GM13977 (cell line): ENCODE results near the gene FLNA.

Source experiments
- DNase-seq: peaks from one replicate; pipeline ENCODE4 v3.0.0; 2012; ENCODE audit warnings: low spot score
- in situ Hi-C: fragments of 300-500 bp; cut with MboI; formaldehyde crosslinking; loops from one replicate; pipeline ENCODE4 v1.12.0; 2022; ENCODE audit warnings: low sequenced_read_pairs, low pct_unique_long_range_greater_than_20kb, mixed read lengths, inconsistent platforms; ENCODE audit not compliant: unreplicated experiment
- TF ChIP-seq, protein P1 (sequence below): IDR thresholded peaks from 2 replicates; pipeline ENCODE4 v1.5.1; 2012; ENCODE audit warnings: mild to moderate bottlenecking, control low read depth; ENCODE audit not compliant: insufficient read depth; ENCODE audit errors: extremely low read depth, missing control alignments

The FLNA gene

DNA sequence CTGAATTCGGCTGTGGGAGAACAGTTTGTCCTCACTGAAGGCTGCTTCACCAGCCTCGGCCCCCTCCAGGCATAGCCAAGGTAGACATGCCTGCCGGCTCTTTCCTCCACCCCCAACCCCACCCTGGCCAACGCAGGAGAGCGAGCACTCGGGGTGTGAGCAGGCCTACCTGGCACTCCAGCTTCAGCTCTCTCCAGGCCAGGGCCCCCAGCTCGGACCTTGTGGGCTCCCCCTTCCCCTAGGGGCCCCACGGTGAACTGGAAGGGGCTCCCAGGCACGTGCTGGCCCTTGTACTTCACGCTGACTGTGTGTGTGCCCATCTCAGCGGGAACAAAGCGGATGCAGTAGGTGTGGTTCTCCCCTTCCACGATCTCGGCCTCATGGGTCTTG, 22.4 kb downstream of the FLNA start:
- in situ Hi-C loops = no loop called here
- no peak for DNase-seq
- TF ChIP-seq, protein P1, sequence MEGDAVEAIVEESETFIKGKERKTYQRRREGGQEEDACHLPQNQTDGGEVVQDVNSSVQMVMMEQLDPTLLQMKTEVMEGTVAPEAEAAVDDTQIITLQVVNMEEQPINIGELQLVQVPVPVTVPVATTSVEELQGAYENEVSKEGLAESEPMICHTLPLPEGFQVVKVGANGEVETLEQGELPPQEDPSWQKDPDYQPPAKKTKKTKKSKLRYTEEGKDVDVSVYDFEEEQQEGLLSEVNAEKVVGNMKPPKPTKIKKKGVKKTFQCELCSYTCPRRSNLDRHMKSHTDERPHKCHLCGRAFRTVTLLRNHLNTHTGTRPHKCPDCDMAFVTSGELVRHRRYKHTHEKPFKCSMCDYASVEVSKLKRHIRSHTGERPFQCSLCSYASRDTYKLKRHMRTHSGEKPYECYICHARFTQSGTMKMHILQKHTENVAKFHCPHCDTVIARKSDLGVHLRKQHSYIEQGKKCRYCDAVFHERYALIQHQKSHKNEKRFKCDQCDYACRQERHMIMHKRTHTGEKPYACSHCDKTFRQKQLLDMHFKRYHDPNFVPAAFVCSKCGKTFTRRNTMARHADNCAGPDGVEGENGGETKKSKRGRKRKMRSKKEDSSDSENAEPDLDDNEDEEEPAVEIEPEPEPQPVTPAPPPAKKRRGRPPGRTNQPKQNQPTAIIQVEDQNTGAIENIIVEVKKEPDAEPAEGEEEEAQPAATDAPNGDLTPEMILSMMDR = no peak

DNA sequence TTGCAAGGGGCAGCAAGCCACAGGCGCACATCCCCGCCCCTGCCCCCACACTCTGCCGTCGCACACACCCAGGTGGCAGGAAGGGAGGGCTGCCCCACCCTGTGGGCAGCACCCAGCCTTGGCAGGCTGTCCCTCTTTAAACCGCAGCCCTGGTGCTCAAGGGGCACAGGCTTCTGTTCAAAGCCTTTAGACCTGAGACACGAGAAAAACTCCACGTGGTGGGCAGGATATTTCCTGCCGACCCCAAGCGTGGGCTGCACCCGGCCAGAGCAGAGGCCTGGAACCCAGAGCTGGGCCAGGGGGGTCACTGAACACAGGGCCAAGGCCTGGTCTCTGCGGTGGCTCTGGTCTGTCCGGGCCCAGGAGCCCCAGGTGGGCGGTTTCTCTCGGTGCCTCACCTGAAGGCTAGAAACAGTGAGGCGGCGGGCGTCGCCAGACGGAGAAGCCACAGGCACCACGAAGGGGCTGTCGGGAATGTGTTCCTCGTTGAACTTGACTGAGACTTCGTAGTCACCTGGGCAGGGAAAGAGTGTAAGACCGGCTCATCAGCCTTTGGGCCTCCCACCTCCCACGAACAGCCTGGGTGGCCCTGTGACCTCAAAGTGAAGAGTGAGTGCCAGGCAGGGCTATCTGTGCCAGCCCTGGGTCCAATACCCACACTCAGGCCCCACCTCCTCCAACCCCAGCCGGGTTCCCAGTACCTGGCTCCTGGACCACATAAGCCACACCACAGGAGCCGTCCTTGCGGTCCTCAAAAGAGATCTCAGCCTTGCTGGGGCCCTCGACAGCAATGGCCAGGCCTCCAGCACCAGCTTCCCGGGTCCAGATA, 23.0 kb downstream of the FLNA start:
- in situ Hi-C loops = no loop called here
- no peak for DNase-seq
- TF ChIP-seq, protein P1 = no peak

GRCh38 chrX:154350429-154351182, 23.8 kb downstream of the FLNA start:
- no peak for DNase-seq
- TF ChIP-seq, protein P1 = no peak
- in situ Hi-C loops = no loop called here

GRCh38 chrX:154349979-154350378, 24.5 kb downstream of the FLNA start:
- in situ Hi-C loops = no loop called here
- TF ChIP-seq, protein P1 = no peak
- no peak for DNase-seq

GRCh38 chrX:154349359-154349935, 25.0 kb downstream of the FLNA start:
- TF ChIP-seq, protein P1 = no peak
- in situ Hi-C loops = no loop called here
- no peak for DNase-seq

DNA sequence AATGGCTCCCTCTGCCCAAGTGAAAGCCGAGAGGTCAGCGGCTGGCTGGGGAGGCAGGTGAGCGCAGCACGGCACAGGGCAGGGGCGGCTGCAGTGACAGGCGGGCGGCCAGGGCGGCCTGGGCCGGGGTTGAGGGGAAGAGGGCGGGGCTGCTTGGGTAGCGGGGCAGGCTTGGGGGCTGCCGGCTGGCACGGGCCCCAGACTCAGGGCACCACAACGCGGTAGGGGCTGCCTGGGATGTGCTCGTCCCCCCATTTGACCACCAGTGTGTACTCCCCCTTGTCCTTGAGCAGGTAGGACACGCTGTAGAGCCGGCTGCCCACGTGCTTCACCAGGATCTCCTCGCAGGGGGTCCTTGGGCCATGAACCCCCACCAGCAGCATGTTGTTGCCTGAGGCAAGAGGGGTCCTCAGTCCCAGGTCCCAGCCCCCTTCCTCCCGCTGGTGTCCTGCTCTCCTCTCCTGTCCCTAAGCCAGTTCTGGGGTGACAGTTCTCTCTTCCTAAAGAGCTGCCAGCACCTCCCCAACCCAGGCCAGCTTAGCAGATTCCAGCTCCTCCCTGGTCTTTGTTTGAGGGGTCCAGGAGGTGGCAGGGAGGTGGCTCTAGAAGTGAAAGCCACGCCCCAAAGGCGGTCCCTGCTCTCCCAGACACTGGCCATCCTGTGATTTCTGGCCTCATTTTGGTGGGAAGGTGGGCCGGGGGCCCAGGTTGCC, 25.6 kb downstream of the FLNA start:
- TF ChIP-seq, protein P1 = no peak
- in situ Hi-C loops = no loop called here
- DNase-seq = no peak
